HFF-Myc (cell line): ENCODE measurements around the gene MAPK10.

ENCODE experiments used
- DNase-seq: peaks from one replicate; pipeline ENCODE4 v3.0.0-alpha.2; 2011; ENCODE audit warnings: low read depth; ENCODE audit errors: extremely low read depth
- H3K4me3 ChIP-seq: replicated peaks from 2 replicates; pipeline ENCODE4 v1.5.1; 2011; ENCODE audit warnings: low read depth, mild to moderate bottlenecking, control low read depth, low read length
- TF ChIP-seq, protein P1 (sequence below): IDR thresholded peaks from 2 replicates; pipeline ENCODE4 v1.5.1; 2012; ENCODE audit warnings: mild to moderate bottlenecking, low read depth, low read length, control low read depth; ENCODE audit errors: missing control alignments

MAPK10 gene

DNA sequence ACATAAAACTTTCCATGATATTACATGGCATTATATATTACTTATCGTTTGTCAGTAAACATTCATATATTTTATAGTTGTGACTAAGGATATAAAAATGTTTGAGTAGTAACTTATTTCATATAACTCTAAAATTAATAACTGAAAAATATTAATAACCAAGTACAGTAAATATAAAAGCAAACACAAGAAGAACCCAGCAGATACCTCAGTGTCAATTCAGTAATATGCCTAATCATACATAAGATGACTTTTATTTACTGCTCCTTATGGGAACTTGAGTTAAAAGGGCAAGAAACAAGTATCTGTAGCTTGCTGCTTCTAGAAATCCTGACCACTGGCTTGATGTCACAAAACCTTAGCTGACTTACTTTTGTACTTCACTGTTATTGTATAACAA, 28.4 kb upstream of the MAPK10 start:
- no peak overlapping the region for H3K4me3 ChIP-seq
- TF ChIP-seq, protein P1, sequence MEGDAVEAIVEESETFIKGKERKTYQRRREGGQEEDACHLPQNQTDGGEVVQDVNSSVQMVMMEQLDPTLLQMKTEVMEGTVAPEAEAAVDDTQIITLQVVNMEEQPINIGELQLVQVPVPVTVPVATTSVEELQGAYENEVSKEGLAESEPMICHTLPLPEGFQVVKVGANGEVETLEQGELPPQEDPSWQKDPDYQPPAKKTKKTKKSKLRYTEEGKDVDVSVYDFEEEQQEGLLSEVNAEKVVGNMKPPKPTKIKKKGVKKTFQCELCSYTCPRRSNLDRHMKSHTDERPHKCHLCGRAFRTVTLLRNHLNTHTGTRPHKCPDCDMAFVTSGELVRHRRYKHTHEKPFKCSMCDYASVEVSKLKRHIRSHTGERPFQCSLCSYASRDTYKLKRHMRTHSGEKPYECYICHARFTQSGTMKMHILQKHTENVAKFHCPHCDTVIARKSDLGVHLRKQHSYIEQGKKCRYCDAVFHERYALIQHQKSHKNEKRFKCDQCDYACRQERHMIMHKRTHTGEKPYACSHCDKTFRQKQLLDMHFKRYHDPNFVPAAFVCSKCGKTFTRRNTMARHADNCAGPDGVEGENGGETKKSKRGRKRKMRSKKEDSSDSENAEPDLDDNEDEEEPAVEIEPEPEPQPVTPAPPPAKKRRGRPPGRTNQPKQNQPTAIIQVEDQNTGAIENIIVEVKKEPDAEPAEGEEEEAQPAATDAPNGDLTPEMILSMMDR: no peak
- no peak for DNase-seq

GRCh38 chr4:86386817-86387415, 27.1 kb upstream of the MAPK10 start:
- no peak for DNase-seq
- no peak overlapping the region for H3K4me3 ChIP-seq
- TF ChIP-seq, protein P1: no peak

GRCh38 chr4:86386201-86386600, 26.3 kb upstream of the MAPK10 start:
- no peak for DNase-seq
- H3K4me3 ChIP-seq: no peak overlapping the region
- TF ChIP-seq, protein P1: no peak

DNA sequence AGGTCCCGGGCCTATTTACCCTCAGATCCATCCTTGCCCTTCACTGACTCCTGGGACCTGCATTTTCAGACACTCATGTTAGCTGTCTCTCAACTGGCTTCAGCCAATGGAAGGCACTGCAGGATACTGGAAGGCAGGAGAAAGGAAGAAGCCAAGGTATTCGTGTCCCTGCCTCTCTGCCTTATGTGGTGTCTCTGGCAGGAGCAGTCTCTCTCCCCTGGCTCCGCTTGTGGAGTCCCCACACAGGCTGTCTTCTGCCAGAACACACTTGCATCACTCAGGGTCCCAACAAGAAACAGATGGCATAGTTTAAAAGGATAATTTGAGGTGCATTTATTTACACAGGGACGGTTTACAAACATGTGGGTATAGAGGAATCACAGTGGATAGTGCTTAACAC, 21.6 kb upstream of the MAPK10 start:
- no peak for DNase-seq
- TF ChIP-seq, protein P1: no peak
- no peak overlapping the region for H3K4me3 ChIP-seq

- no peak for DNase-seq
- H3K4me3 ChIP-seq: no peak overlapping the region
- TF ChIP-seq, protein P1: no peak
These were observed 20.4 kb upstream of the MAPK10 start for GRCh38 chr4:86380181-86380724.

- no peak for DNase-seq
- TF ChIP-seq, protein P1: no peak
- H3K4me3 ChIP-seq: no peak overlapping the region
These were observed 17.0 kb upstream of the MAPK10 start for GRCh38 chr4:86376850-86377249.

- DNase-seq: no peak
- H3K4me3 ChIP-seq: no peak overlapping the region
- TF ChIP-seq, protein P1: no peak
These were observed 8.6 kb upstream of the MAPK10 start for GRCh38 chr4:86368433-86368832.
